Muscle layer of colon (tissue), 2 donors: Measurements from ENCODE around the gene TSC22D1.

Source experiments
- H3K27ac ChIP-seq: one replicate; pipeline ENCODE4 v1.7.0; 2013; ENCODE audit warnings: low read depth, mild to moderate bottlenecking, low read length, moderate library complexity
- H3K27me3 ChIP-seq, 2 donors: one replicate each; pipeline ENCODE4 v1.7.0; 2013; ENCODE audit warnings: low read length in 2 of 2, mild to moderate bottlenecking in 2 of 2; ENCODE audit not compliant: insufficient read depth in 2 of 2, control insufficient read depth in 1 of 2
- H3K36me3 ChIP-seq: one replicate; pipeline ENCODE4 v1.7.0; 2013; ENCODE audit warnings: mild to moderate bottlenecking, low read length; ENCODE audit not compliant: insufficient read depth
- H3K4me1 ChIP-seq: one replicate; pipeline ENCODE4 v1.7.0; 2013; ENCODE audit warnings: mild to moderate bottlenecking, low read length; ENCODE audit not compliant: insufficient read depth
- H3K4me3 ChIP-seq, 2 donors: one replicate each; pipeline ENCODE4 v1.7.0; 2013; ENCODE audit warnings: low read length in 2 of 2, low read depth in 1 of 2, mild to moderate bottlenecking in 1 of 2, moderate library complexity in 1 of 2
- H3K9ac ChIP-seq: one replicate; pipeline ENCODE4 v1.7.0; 2013; ENCODE audit warnings: low read length
- H3K9me3 ChIP-seq: one replicate; pipeline ENCODE4 v1.7.0; 2013; ENCODE audit warnings: mild to moderate bottlenecking, low read length
- donor health status: abdominal sarcoma.
- donor health status: Adenocarcinoma of cecum.

The TSC22D1 gene

GRCh38 chr13:44384778-44385177 lies 191.4 kb downstream of the TSC22D1 start:
- Histone ChIP-seq H3K36me3 (no peaks in the 10 kb centered on the region), H3K4me3 (no peak overlapping the region), H3K27me3 (no peaks in the 10 kb centered on the region), H3K27ac (no peak overlapping the region), H3K4me1 (no peaks in the 10 kb centered on the region), H3K9me3 (no peaks in the 10 kb centered on the region), H3K9ac (no peak overlapping the region)

GRCh38 chr13:44383945-44384344 lies 192.2 kb downstream of the TSC22D1 start:
- H3K36me3 ChIP-seq: no peaks in the 10 kb centered on the region
- no peak overlapping the region for H3K4me3 ChIP-seq
- H3K27me3 ChIP-seq: no peaks in the 10 kb centered on the region
- H3K9ac ChIP-seq: no peak overlapping the region
- no peaks in the 10 kb centered on the region for H3K9me3 ChIP-seq
- H3K4me1 ChIP-seq: no peaks in the 10 kb centered on the region
- H3K27ac ChIP-seq: no peak overlapping the region

- Histone ChIP-seq H3K4me1 (no peaks in the 10 kb centered on the region), H3K9me3 (no peaks in the 10 kb centered on the region), H3K9ac (no peak overlapping the region), H3K36me3 (no peaks in the 10 kb centered on the region), H3K27ac (no peak overlapping the region), H3K4me3 (no peak overlapping the region), H3K27me3 (no peaks in the 10 kb centered on the region)
Measured at GRCh38 chr13:44382635-44383145, 193.4 kb downstream of the TSC22D1 start.
